Osteocyte (in vitro differentiated cells): ENCODE results near the gene IFT122. TPM values are rescaled to one million over a fixed set of nuclear protein-coding genes. Genes with fewer than 3 reads are reported as not detected.

Source experiments
- DNase-seq: peaks from one replicate; pipeline ENCODE4 v3.0.0; 2021; ENCODE audit warnings: mixed read lengths; ENCODE audit not compliant: unreplicated experiment; ENCODE audit errors: extremely low spot score
- H3K27ac Mint-ChIP-seq: one replicate; pipeline ENCODE4 v1.8.0; 2021; ENCODE audit warnings: mild to moderate bottlenecking, mixed read lengths; ENCODE audit not compliant: unreplicated experiment
- H3K27me3 Mint-ChIP-seq: one replicate; pipeline ENCODE4 v1.8.0; 2021; ENCODE audit warnings: mixed read lengths; ENCODE audit not compliant: unreplicated experiment
- H3K36me3 Mint-ChIP-seq: one replicate; pipeline ENCODE4 v1.8.0; 2021; ENCODE audit warnings: mixed read lengths; ENCODE audit not compliant: unreplicated experiment
- H3K4me1 Mint-ChIP-seq: one replicate; pipeline ENCODE4 v1.8.0; 2021; ENCODE audit warnings: mixed read lengths; ENCODE audit not compliant: unreplicated experiment
- H3K4me3 Mint-ChIP-seq: one replicate; pipeline ENCODE4 v1.8.0; 2021; ENCODE audit warnings: mild to moderate bottlenecking, moderate library complexity, mixed read lengths; ENCODE audit not compliant: unreplicated experiment
- H3K9me3 Mint-ChIP-seq: one replicate; pipeline ENCODE4 v1.8.0; 2021; ENCODE audit warnings: mixed read lengths; ENCODE audit not compliant: unreplicated experiment
- total RNA-seq: library from RNA; stranded (reverse); gene quantifications from 2 replicates; pipeline ENCODE4 v1.2.1, GENCODE V29; 2021
- TF ChIP-seq, protein P1 (sequence below): fragments of 200-600 bp; sonication (generic); IDR thresholded peaks from 2 replicates; pipeline ENCODE4 v1.5.0; 2021; ENCODE audit warnings: antibody characterized with exemption, mild to moderate bottlenecking, moderate library complexity

The IFT122 gene
- total RNA-seq, 1 donor from 2014 or later, result 25.9 TPM

DNA sequence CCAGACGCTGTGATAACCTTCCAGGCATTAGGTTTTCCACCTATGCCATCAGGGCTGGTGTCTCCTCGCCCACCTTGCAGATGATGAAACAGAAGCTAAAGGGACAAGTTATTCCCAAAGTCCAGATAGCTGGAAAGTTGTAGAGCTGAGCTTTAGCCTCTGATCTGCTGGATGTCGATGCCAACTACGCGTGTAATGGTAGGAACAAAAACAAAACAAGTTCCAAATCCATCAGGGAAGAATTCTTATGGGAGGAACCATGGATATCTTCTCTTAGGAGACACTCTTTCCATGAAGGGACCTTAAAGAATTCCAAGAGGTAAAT, 60.3 kb downstream of the IFT122 start:
- Mint-ChIP-seq H3K27me3 (no peaks in the 10 kb centered on the region), H3K9me3 (no peaks in the 10 kb centered on the region), H3K4me3 (no peak overlapping the region), H3K27ac (no peak overlapping the region), H3K36me3 (peaks cover 18% of the 10 kb centered on the region), H3K4me1 (peaks cover 19% of the 10 kb centered on the region)
- no peak for DNase-seq
- TF ChIP-seq, protein P1, sequence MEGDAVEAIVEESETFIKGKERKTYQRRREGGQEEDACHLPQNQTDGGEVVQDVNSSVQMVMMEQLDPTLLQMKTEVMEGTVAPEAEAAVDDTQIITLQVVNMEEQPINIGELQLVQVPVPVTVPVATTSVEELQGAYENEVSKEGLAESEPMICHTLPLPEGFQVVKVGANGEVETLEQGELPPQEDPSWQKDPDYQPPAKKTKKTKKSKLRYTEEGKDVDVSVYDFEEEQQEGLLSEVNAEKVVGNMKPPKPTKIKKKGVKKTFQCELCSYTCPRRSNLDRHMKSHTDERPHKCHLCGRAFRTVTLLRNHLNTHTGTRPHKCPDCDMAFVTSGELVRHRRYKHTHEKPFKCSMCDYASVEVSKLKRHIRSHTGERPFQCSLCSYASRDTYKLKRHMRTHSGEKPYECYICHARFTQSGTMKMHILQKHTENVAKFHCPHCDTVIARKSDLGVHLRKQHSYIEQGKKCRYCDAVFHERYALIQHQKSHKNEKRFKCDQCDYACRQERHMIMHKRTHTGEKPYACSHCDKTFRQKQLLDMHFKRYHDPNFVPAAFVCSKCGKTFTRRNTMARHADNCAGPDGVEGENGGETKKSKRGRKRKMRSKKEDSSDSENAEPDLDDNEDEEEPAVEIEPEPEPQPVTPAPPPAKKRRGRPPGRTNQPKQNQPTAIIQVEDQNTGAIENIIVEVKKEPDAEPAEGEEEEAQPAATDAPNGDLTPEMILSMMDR, result no peak

DNA sequence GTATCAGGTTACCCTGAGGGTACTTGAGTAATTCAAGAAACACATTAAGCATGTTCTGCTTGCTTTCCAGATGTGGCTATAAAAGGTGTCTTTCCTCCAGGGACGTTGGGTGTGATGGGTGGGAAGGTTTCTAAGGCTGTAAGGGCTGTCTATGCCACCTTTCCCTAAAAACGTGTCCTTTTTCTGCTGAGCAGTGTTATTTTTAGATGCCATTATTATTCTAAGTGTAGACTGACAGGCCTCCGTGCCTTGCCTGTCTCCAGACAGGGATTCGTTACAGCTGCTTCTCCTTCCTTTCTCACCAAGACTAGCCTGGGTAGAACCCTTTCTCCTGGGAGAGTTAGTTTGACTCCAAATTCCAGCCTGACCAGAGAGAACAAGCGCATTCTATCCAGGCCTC, 61.6 kb downstream of the IFT122 start:
- H3K4me3 Mint-ChIP-seq, result no peak overlapping the region
- peak overlapping the region; percentile 3 for H3K27ac Mint-ChIP-seq
- TF ChIP-seq, protein P1, result no peak
- H3K9me3 Mint-ChIP-seq, result no peaks in the 10 kb centered on the region
- no peaks in the 10 kb centered on the region for H3K27me3 Mint-ChIP-seq
- DNase-seq, result no peak
- peaks cover 15% of the 10 kb centered on the region for H3K4me1 Mint-ChIP-seq
- peaks cover 20% of the 10 kb centered on the region for H3K36me3 Mint-ChIP-seq

DNA sequence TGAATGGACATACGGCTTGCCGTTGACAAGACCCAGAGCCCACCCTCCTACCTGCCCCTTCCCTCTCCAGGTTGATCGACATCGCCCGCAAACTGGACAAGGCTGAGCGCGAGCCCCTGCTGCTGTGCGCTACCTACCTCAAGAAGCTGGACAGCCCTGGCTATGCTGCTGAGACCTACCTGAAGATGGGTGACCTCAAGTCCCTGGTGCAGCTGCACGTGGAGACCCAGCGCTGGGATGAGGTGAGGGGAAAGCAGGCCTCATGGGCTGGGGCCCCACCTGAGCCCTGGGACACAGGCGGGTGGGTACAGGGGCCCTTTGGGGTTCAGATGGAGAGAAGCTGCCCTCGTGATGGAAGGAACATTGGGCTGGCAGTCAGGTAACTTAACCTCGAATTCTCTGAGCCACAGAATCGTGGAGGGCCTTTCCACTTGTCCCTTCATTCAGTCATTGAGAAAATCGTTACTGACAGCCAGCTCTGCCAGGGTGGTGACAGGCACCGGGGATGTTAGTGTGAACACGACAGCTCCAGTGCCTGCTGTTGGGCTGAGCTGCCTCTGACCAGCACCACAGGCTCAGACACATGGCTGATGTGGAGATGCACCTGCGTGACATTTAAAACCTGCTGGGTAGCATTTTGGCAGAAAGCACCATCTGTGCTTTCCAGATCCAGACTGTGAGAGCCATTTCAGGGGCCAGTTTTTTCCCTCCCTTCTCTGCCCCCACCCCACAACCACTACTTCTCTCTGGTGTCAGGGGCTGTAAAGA, 62.8 kb downstream of the IFT122 start:
- H3K4me1 Mint-ChIP-seq, result peaks cover 15% of the 10 kb centered on the region
- DNase-seq, result no peak
- H3K9me3 Mint-ChIP-seq, result no peaks in the 10 kb centered on the region
- no peak overlapping the region for H3K4me3 Mint-ChIP-seq
- TF ChIP-seq, protein P1, result no peak
- peaks cover 21% of the 10 kb centered on the region for H3K36me3 Mint-ChIP-seq
- no peak overlapping the region for H3K27ac Mint-ChIP-seq
- H3K27me3 Mint-ChIP-seq, result no peaks in the 10 kb centered on the region

DNA sequence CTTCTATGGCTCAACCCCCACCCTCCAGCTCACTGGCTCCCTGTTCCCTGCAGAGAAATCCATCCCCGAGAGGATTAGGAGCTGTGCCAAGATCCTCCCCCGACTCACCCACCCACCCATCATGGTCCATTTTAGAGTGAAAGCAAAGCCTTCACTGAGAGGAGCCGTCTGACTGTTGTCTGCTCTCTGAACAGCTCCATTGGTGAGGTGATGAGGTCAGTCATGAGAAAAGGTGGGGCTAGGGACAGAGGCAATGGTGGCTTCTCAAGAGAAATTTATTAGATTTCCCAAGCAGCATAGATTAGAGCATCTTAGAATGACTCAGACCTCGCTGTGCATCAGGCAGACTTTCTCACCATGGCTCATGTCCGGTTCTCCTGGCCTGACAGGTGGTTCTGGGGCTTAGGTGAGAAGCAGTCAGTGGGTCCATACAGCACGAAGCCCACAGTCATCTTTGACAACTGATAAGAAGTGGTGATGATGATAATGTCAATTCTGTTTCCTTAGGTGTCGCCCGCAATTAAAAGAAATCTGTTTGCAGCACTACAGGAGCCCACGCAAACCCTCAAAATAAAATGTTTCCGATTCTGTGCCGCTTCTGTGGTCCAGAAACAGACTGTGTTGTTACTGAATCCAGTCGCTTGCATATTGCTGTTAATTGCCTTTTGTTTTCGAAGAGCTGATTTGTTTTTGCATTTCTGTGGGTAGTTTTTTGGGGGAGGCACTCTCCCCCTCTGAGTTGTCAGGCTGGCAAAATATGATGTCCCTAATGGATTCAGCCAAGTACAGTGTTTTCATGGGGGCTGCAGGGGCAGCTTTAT, 63.7 kb downstream of the IFT122 start:
- Mint-ChIP-seq H3K4me1 (peaks cover 15% of the 10 kb centered on the region), H3K4me3 (no peak overlapping the region), H3K9me3 (no peaks in the 10 kb centered on the region), H3K27me3 (no peaks in the 10 kb centered on the region), H3K27ac (no peak overlapping the region), H3K36me3 (peaks cover 21% of the 10 kb centered on the region)
- DNase-seq, result no peak
- TF ChIP-seq, protein P1, result no peak

DNA sequence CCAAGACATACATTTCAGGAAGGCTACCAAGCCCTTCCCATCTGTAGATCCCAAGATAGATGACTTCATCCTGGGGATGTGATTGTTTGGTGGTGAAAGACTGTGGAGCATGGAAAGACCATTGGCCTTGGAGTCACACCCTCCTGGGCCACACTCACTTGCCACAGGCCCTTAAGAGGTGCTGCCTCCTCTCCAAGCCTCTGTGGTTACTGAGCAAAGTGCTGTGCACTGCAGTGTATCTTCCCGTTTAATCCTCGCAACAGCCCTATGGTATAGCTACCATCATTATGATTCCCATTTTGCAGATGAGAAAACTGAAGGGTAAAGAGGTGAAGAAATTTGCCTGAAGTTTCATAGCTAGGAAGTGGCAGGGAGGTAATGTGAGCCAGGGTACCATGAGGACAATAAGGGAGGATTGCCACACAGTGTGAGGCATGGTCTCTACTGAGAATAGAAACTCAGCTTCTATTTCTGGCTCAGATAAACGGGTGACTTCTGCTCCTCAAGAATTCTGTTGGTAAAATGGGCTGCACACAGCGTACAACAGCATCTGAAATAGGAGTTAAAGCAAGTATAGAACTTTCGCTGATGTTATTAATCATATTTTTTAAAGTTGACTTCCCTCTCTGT, 64.6 kb downstream of the IFT122 start:
- H3K4me1 Mint-ChIP-seq, result peaks cover 9% of the 10 kb centered on the region
- H3K4me3 Mint-ChIP-seq, result no peak overlapping the region
- peaks cover 21% of the 10 kb centered on the region for H3K36me3 Mint-ChIP-seq
- H3K27ac Mint-ChIP-seq, result no peak overlapping the region
- TF ChIP-seq, protein P1, result no peak
- no peak for DNase-seq
- no peaks in the 10 kb centered on the region for H3K9me3 Mint-ChIP-seq
- H3K27me3 Mint-ChIP-seq, result no peaks in the 10 kb centered on the region
